ENCODE results near the gene GAS2L1. TPM values are rescaled to one million over a fixed set of nuclear protein-coding genes. Genes with fewer than 3 reads are reported as not detected.
A peak's percentile ranks its signal among the peaks of the same experiment; 100 is the strongest.

Gene GAS2L1
- total and polyA plus RNA-seq, 10 donors, result 7.0 to 41.5 (median 28.3) TPM

DNA sequence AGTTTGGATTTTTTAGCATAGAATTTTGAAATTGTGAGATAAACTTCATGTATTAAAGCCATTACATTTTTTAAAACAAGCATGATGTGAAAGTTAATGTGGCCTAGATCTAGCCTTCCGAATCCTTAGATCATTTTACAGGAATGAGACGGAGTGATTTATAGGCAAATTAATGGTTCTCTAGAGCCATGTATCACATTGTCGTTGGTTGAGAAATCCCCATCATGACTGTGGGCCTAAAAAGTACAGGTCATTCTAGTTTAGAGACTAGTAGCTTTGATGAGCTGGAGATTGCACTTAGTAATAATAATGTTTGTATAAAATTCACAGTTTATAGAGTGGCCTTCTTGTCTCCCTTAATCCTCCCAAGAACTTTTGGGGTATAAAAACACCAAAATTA is 31.3 kb upstream of the GAS2L1 start:
- Histone ChIP-seq H3K4me1 (peaks cover 48 to 88% (median 73%) of the 10 kb centered on the region in 6 donors), H3K27me3 (replicated peaks in 1 of 7) (no peaks in the 10 kb centered on the region), H3K4me3 (no peak overlapping the region), H3K9me3 (no peaks in the 10 kb centered on the region), H3K27ac (peak overlapping the region in 2 of 8 donors; percentile 4 to 31), H3K36me3 (peaks cover 0 to 96% (median 76%) of the 10 kb centered on the region in 6 donors)
- WGBS, 5 donors, result 69 to 84% (median 78%) methylated on average over 3 of the region's 3 CpGs
- intact Hi-C loops (cut with DNase I; ENCODE audit: low total_unique reads), result no loop called here
- DNase-seq, result no peak
- TF ChIP-seq POLR2AphosphoS5 (IDR thresholded peaks at IDR 0.05) (no peak), CTCF (IDR thresholded peaks at IDR 0.05 in 8 of 11, conservative IDR thresholded peaks at IDR 0.05 in 3 of 11) (no peak), POLR2A (IDR thresholded peaks at IDR 0.05) (no peak)

- Histone ChIP-seq H3K9me3 (no peaks in the 10 kb centered on the region), H3K27ac (peak overlapping the region in 3 of 8 donors; percentile 4 to 31 (median 24)), H3K4me3 (no peak overlapping the region), H3K27me3 (replicated peaks in 1 of 7) (no peaks in the 10 kb centered on the region), H3K36me3 (peaks cover 0 to 100% (median 84%) of the 10 kb centered on the region in 6 donors), H3K4me1 (peaks cover 40 to 80% (median 65%) of the 10 kb centered on the region in 6 donors)
- TF ChIP-seq POLR2AphosphoS5 (IDR thresholded peaks at IDR 0.05) (no peak), CTCF (IDR thresholded peaks at IDR 0.05 in 8 of 11, conservative IDR thresholded peaks at IDR 0.05 in 3 of 11) (no peak), POLR2A (IDR thresholded peaks at IDR 0.05) (no peak)
- DNase-seq, result no peak
- 58 to 73% (median 64%) methylated on average over 3 of the region's 3 CpGs for WGBS, 5 donors
- intact Hi-C loops (cut with DNase I; ENCODE audit: low total_unique reads), result no loop called here
These were observed 30.5 kb upstream of the GAS2L1 start for GRCh38 chr22:29275819-29276565.

GRCh38 chr22:29277927-29278326 is 28.5 kb upstream of the GAS2L1 start:
- no peaks in the 10 kb centered on the region for H3K9me3 ChIP-seq
- H3K4me1 ChIP-seq, result peaks cover 23 to 66% (median 45%) of the 10 kb centered on the region in 6 donors
- no peak for TF ChIP-seq POLR2A (IDR thresholded peaks at IDR 0.05)
- no peaks in the 10 kb centered on the region for H3K27me3 ChIP-seq (replicated peaks in 1 of 7)
- WGBS, 5 donors, result 87 to 100% (median 100%) methylated on average over 1 of the region's 1 CpG
- H3K27ac ChIP-seq, result peak overlapping the region in 1 of 8 donors; percentile 14
- DNase-seq, result no peak
- intact Hi-C loops (cut with DNase I; ENCODE audit: low total_unique reads), result no loop called here
- H3K36me3 ChIP-seq, result peaks cover 0 to 100% (median 95%) of the 10 kb centered on the region in 6 donors
- H3K4me3 ChIP-seq, result no peak overlapping the region

DNA sequence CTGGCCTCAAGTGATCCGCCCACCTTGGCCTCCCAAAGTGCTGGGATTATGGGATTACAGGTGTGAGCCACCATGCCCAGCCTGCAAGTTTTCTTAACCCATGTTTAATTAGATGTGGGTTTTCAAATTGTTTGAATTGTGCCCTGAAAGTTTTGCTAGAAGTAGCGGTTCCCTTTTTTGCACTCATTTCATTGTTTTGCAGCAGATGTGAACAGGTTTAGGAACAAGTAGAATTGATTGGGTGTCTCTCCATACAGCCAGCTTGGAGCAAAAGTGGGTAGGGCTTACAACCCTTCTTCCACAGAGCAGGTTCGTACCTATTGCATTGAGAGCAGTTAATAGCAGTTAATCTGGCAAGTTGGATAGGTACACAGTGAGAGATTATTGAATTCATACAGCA is 22.3 kb upstream of the GAS2L1 start:
- no peak for DNase-seq
- peaks cover 0 to 26% (median 4%) of the 10 kb centered on the region in 6 donors for H3K4me1 ChIP-seq
- intact Hi-C loops (cut with DNase I; ENCODE audit: low total_unique reads), result no loop called here
- no peaks in the 10 kb centered on the region for H3K27me3 ChIP-seq (replicated peaks in 1 of 7)
- H3K9me3 ChIP-seq, result no peaks in the 10 kb centered on the region
- H3K27ac ChIP-seq, result no peak overlapping the region
- 90 to 97% (median 92%) methylated on average over 3 of the region's 3 CpGs for WGBS, 5 donors
- TF ChIP-seq POLR2A (IDR thresholded peaks at IDR 0.05) (no peak), POLR2AphosphoS5 (IDR thresholded peaks at IDR 0.05) (no peak), CTCF (IDR thresholded peaks at IDR 0.05 in 8 of 11, conservative IDR thresholded peaks at IDR 0.05 in 3 of 11) (no peak)
- H3K4me3 ChIP-seq, result no peak overlapping the region
- H3K36me3 ChIP-seq, result peaks cover 22 to 100% (median 100%) of the 10 kb centered on the region in 6 donors
